Measurements from ENCODE around the gene PLXNA4. TPM values are rescaled to one million over a fixed set of nuclear protein-coding genes. Genes with fewer than 3 reads are reported as not detected.

PLXNA4 gene
- total RNA-seq, 1 donor from 2014 or later, result 14.0 TPM

- H3K4me1 ChIP-seq, result no peaks in the 10 kb centered on the region
- intact Hi-C loops (cut with DNase I), result no loop called here
- no peaks in the 10 kb centered on the region for H3K36me3 ChIP-seq
- no peaks in the 10 kb centered on the region for H3K27me3 ChIP-seq
- TF ChIP-seq CTCF (IDR thresholded peaks at IDR 0.05) (no peak), POLR2A (IDR thresholded peaks at IDR 0.05) (no peak), POLR2AphosphoS5 (IDR thresholded peaks at IDR 0.05; ENCODE audit: insufficient read depth in 1 of 2, low read depth in 1 of 2) (no peak)
- H3K4me3 ChIP-seq, result no peak overlapping the region
- no peak overlapping the region for H3K27ac ChIP-seq
- no peak for DNase-seq (ENCODE audit: extremely low spot score in 2 of 2)
- H3K9me3 ChIP-seq, result no peaks in the 10 kb centered on the region
Observed at GRCh38 chr7:132328047-132328620, 248.1 kb downstream of the PLXNA4 start.

- Histone ChIP-seq H3K4me3 (no peak overlapping the region), H3K36me3 (no peaks in the 10 kb centered on the region), H3K4me1 (no peaks in the 10 kb centered on the region), H3K27ac (no peak overlapping the region), H3K27me3 (no peaks in the 10 kb centered on the region), H3K9me3 (no peaks in the 10 kb centered on the region)
- DNase-seq (ENCODE audit: extremely low spot score in 2 of 2), result no peak
- TF ChIP-seq POLR2A (IDR thresholded peaks at IDR 0.05), result no peak
- TF ChIP-seq CTCF (IDR thresholded peaks at IDR 0.05), result no peak
- no peak for TF ChIP-seq POLR2AphosphoS5 (IDR thresholded peaks at IDR 0.05; ENCODE audit: insufficient read depth in 1 of 2, low read depth in 1 of 2)
- intact Hi-C loops (cut with DNase I), result no loop called here
Observed at GRCh38 chr7:132326878-132327589, 249.2 kb downstream of the PLXNA4 start.

GRCh38 chr7:132322970-132323369 lies 253.3 kb downstream of the PLXNA4 start:
- H3K27me3 ChIP-seq, result peaks cover 3% of the 10 kb centered on the region
- intact Hi-C loops (cut with DNase I), result no loop called here
- no peaks in the 10 kb centered on the region for H3K36me3 ChIP-seq
- H3K4me1 ChIP-seq, result peaks cover 7% of the 10 kb centered on the region
- H3K4me3 ChIP-seq, result no peak overlapping the region
- no peaks in the 10 kb centered on the region for H3K9me3 ChIP-seq
- TF ChIP-seq POLR2AphosphoS5 (IDR thresholded peaks at IDR 0.05; ENCODE audit: insufficient read depth in 1 of 2, low read depth in 1 of 2) (no peak), POLR2A (IDR thresholded peaks at IDR 0.05) (no peak), CTCF (IDR thresholded peaks at IDR 0.05) (no peak)
- no peak overlapping the region for H3K27ac ChIP-seq
- no peak for DNase-seq (ENCODE audit: extremely low spot score in 2 of 2)

GRCh38 chr7:132321387-132321786 lies 254.9 kb downstream of the PLXNA4 start:
- H3K4me3 ChIP-seq, result no peak overlapping the region
- H3K27ac ChIP-seq, result no peak overlapping the region
- no peaks in the 10 kb centered on the region for H3K36me3 ChIP-seq

More at GRCh38 chr7:132321387-132321786, 254.9 kb downstream of the PLXNA4 start:
- H3K27me3 ChIP-seq, result peaks cover 3% of the 10 kb centered on the region
- peaks cover 7% of the 10 kb centered on the region for H3K4me1 ChIP-seq
- TF ChIP-seq POLR2AphosphoS5 (IDR thresholded peaks at IDR 0.05; ENCODE audit: insufficient read depth in 1 of 2, low read depth in 1 of 2) (no peak), POLR2A (IDR thresholded peaks at IDR 0.05) (no peak), CTCF (IDR thresholded peaks at IDR 0.05) (no peak)
- no peaks in the 10 kb centered on the region for H3K9me3 ChIP-seq
- intact Hi-C loops (cut with DNase I), result no loop called here
- DNase-seq (ENCODE audit: extremely low spot score in 2 of 2), result no peak

Measured in vagina (tissue), 2 donors.